Epithelial cell of prostate (primary cell): Measurements from ENCODE around the gene GALK2.
A peak's percentile ranks its signal among the peaks of the same experiment; 100 is the strongest.
"Not testable (repeated sequence)": the region's sequence is repeated elsewhere in the genome, so short reads cannot be mapped to it uniquely, and the experiment has no call there.

Experiments used
- DNase-seq: peaks from one replicate; pipeline ENCODE4 v3.0.0-alpha.2; 2011; ENCODE audit warnings: low read depth, low spot score
- H3K27ac ChIP-seq: fragments of 450-650 bp; 2 replicates; pipeline ENCODE4 v1.5.1; 2017; ENCODE audit warnings: mild to moderate bottlenecking

The GALK2 gene

GRCh38 chr15:49208102-49208501 is 38.1 kb downstream of the GALK2 start:
- H3K27ac ChIP-seq, DNase-seq: not testable (repeated sequence)

- DNase-seq, result no peak
- no peak overlapping the region for H3K27ac ChIP-seq
Measured at GRCh38 chr15:49212897-49213296, 42.9 kb downstream of the GALK2 start.

GRCh38 chr15:49215768-49216739 is 46.0 kb downstream of the GALK2 start:
- peak; percentile 20 for DNase-seq
- H3K27ac ChIP-seq, result no peak overlapping the region

- no peak for DNase-seq
Measured at GRCh38 chr15:49223536-49224274, 53.7 kb downstream of the GALK2 start.

GRCh38 chr15:49225572-49226281 is 55.7 kb downstream of the GALK2 start:
- no peak for DNase-seq
- H3K27ac ChIP-seq, result no peak overlapping the region

More at GRCh38 chr15:49223536-49224274, 53.7 kb downstream of the GALK2 start:
- H3K27ac ChIP-seq, result no peak overlapping the region

GRCh38 chr15:49227602-49228001 is 57.6 kb downstream of the GALK2 start:
- no peak for DNase-seq
- no peak overlapping the region for H3K27ac ChIP-seq

GRCh38 chr15:49229922-49230321 is 59.9 kb downstream of the GALK2 start:
- no peak overlapping the region for H3K27ac ChIP-seq
- no peak for DNase-seq

GRCh38 chr15:49232236-49232806 is 62.3 kb downstream of the GALK2 start:
- DNase-seq, result no peak
- H3K27ac ChIP-seq, result no peak overlapping the region

GRCh38 chr15:49235446-49236124 is 65.5 kb downstream of the GALK2 start:
- DNase-seq, result no peak
- H3K27ac ChIP-seq, result no peak overlapping the region

- no peak for DNase-seq
Measured at GRCh38 chr15:49236869-49237268, 66.8 kb downstream of the GALK2 start.

GRCh38 chr15:49238342-49238741 is 68.3 kb downstream of the GALK2 start:
- H3K27ac ChIP-seq, result no peak overlapping the region
- DNase-seq, result no peak

More at GRCh38 chr15:49236869-49237268, 66.8 kb downstream of the GALK2 start:
- H3K27ac ChIP-seq, result no peak overlapping the region

- no peak overlapping the region for H3K27ac ChIP-seq
Measured at GRCh38 chr15:49239105-49239504, 69.1 kb downstream of the GALK2 start.

GRCh38 chr15:49242820-49243219 is 72.8 kb downstream of the GALK2 start:
- H3K27ac ChIP-seq, result no peak overlapping the region
- no peak for DNase-seq

More at GRCh38 chr15:49239105-49239504, 69.1 kb downstream of the GALK2 start:
- DNase-seq, result no peak

- DNase-seq, result no peak
- H3K27ac ChIP-seq, result no peak overlapping the region
Measured at GRCh38 chr15:49247556-49248110, 77.6 kb downstream of the GALK2 start.

- H3K27ac ChIP-seq, result no peak overlapping the region
- DNase-seq, result no peak
Measured at GRCh38 chr15:49248291-49248690, 78.2 kb downstream of the GALK2 start.

- DNase-seq, result no peak
- H3K27ac ChIP-seq, result no peak overlapping the region
Measured at GRCh38 chr15:49255966-49256759, 86.1 kb downstream of the GALK2 start.

- not testable (repeated sequence) for DNase-seq, H3K27ac ChIP-seq
Measured at GRCh38 chr15:49265117-49265516, 95.1 kb downstream of the GALK2 start.

GRCh38 chr15:49265911-49266310 is 95.9 kb downstream of the GALK2 start:
- H3K27ac ChIP-seq, result no peak overlapping the region
- DNase-seq, result no peak
